GM21576 (cell line): Measurements from ENCODE around the gene RXFP3.
A peak's percentile ranks its signal among the peaks of the same experiment; 100 is the strongest.
"Not testable (repeated sequence)": the region's sequence is repeated elsewhere in the genome, so short reads cannot be mapped to it uniquely, and the experiment has no call there.

Experiments used
- ATAC-seq: cut with Tn5 transposase; IDR thresholded peaks from one replicate; pipeline ENCODE4 v1.9.1; 2021; ENCODE audit warnings: mild to moderate bottlenecking, moderate library complexity; ENCODE audit not compliant: unreplicated experiment

Gene RXFP3

GRCh38 chr5:33936381-33937016 lies at the start of gene RXFP3:
Gene RXFP3 (plus strand): TSS chr5:33936386. CDS start chr5:33936741, 355 bp downstream.
- ATAC-seq = no peak

- ATAC-seq = no peak
Measured at GRCh38 chr5:33887268-33887667, 48.9 kb upstream of the RXFP3 start.

GRCh38 chr5:33888587-33888986 lies 47.6 kb upstream of the RXFP3 start:
- no peak for ATAC-seq

GRCh38 chr5:33890131-33891032 lies 45.8 kb upstream of the RXFP3 start:
- no peak for ATAC-seq

- no peak for ATAC-seq
Measured at GRCh38 chr5:33891446-33891787, 44.8 kb upstream of the RXFP3 start.

GRCh38 chr5:33891788-33892619 lies 44.2 kb upstream of the RXFP3 start, which contains the start of gene ADAMTS12:
Gene ADAMTS12 (minus strand): TSS chr5:33891990. CDS start chr5:33891856, 134 bp downstream.
- ATAC-seq = no peak

- ATAC-seq = no peak
Measured at GRCh38 chr5:33892620-33893137, 43.5 kb upstream of the RXFP3 start.

- no peak for ATAC-seq
Measured at GRCh38 chr5:33894566-33894965, 41.6 kb upstream of the RXFP3 start.

GRCh38 chr5:33901156-33901555 lies 35.0 kb upstream of the RXFP3 start:
- no peak for ATAC-seq

GRCh38 chr5:33903118-33903517 lies 33.1 kb upstream of the RXFP3 start:
- no peak for ATAC-seq

- ATAC-seq = no peak
Measured at GRCh38 chr5:33905381-33905780, 30.8 kb upstream of the RXFP3 start.

- ATAC-seq = not testable (repeated sequence)
Measured at GRCh38 chr5:33906248-33906647, 29.9 kb upstream of the RXFP3 start.

GRCh38 chr5:33914844-33915243 lies 21.3 kb upstream of the RXFP3 start:
- ATAC-seq = not testable (repeated sequence)

GRCh38 chr5:33921002-33921401 lies 15.2 kb upstream of the RXFP3 start:
- ATAC-seq = no peak

- no peak for ATAC-seq
Measured at GRCh38 chr5:33925278-33925677, 10.9 kb upstream of the RXFP3 start.

- ATAC-seq = no peak
Measured at GRCh38 chr5:33927685-33928084, 8.5 kb upstream of the RXFP3 start.

GRCh38 chr5:33928283-33928682 lies 7.9 kb upstream of the RXFP3 start:
- ATAC-seq = no peak

- no peak for ATAC-seq
Measured at GRCh38 chr5:33929925-33930690, 6.1 kb upstream of the RXFP3 start.

- ATAC-seq = no peak
Measured at GRCh38 chr5:33931136-33931535, 5.0 kb upstream of the RXFP3 start.

- ATAC-seq = peak; percentile 82
Measured at GRCh38 chr5:33933723-33934169, 2.4 kb upstream of the RXFP3 start.
